Activated CD4-positive, CD25-positive, alpha-beta regulatory T cell treated with anti-CD3 and anti-CD28 coated beads, Interleukin-2, amount 50 U/mL, for 16 hours (primary cell): ENCODE measurements around the gene ALDH1A2.
"Not testable (repeated sequence)": the region's sequence is repeated elsewhere in the genome, so short reads cannot be mapped to it uniquely, and the experiment has no call there.

Experiments
- DNase-seq: peaks from one replicate; pipeline ENCODE4 v3.0.0-alpha.2; 2020; ENCODE audit warnings: low read depth, low spot score

The ALDH1A2 gene

GRCh38 chr15:57999699-58000098 lies 65.8 kb downstream of the ALDH1A2 start:
- DNase-seq: not testable (repeated sequence)

GRCh38 chr15:57996561-57996960 lies 69.0 kb downstream of the ALDH1A2 start:
- DNase-seq: no peak

GRCh38 chr15:57994221-57995049 lies 71.1 kb downstream of the ALDH1A2 start:
- no peak for DNase-seq

GRCh38 chr15:57993409-57994145 lies 71.9 kb downstream of the ALDH1A2 start:
- no peak for DNase-seq

DNA sequence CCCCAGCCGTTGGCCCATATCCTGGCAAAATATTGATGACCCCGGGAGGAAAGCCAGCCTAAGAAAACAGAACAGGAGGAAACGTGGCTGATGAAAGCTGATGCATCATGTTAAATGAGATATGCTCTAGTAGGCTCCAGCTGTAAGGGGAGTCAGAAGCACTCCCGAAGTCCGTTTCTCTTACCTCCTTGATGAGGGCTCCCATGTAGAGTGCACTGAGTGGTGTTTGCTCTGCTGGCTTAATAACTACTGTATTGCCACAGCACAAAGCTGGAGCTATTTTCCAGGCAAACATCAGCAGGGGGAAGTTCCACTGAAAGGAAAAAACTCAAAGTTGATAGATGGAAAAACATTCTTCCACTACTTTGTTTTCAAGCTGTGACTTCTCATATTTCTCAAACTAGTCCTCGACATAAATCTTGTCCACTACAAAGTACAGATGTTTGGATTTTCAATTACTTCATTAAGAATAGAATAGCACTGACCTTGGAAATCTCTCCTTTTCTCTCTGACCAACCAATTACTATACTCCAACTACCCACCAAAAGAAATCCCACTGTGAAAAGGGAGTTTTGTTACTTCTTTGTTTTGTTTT lies 72.7 kb downstream of the ALDH1A2 start:
- DNase-seq: no peak

- no peak for DNase-seq
Measured at GRCh38 chr15:57973534-57973933, 92.0 kb downstream of the ALDH1A2 start.

GRCh38 chr15:57972864-57973263 lies 92.6 kb downstream of the ALDH1A2 start:
- no peak for DNase-seq

DNA sequence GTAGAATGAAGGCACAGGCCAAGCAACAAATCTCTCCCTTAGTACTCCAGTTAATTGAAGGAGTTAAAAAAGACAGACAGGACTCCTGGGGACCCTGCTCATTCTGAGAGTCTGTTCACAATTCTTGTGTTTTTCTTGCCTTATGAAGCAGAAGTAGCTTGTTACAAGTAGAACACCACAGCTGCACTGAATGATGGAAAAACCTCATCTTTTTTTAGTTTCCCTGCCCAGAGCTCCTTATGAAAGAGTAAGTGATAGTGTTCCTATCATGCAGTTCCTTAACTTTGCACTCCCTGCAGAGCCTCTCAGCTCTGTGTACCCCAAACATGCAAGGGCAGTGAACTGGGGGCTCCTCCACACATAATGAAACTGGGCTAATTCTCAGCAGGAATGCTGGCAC lies 95.5 kb downstream of the ALDH1A2 start:
- no peak for DNase-seq

GRCh38 chr15:57969355-57969754 lies 96.2 kb downstream of the ALDH1A2 start:
- no peak for DNase-seq

- DNase-seq: no peak
Measured at GRCh38 chr15:57962887-57963286, 102.6 kb downstream of the ALDH1A2 start.

DNA sequence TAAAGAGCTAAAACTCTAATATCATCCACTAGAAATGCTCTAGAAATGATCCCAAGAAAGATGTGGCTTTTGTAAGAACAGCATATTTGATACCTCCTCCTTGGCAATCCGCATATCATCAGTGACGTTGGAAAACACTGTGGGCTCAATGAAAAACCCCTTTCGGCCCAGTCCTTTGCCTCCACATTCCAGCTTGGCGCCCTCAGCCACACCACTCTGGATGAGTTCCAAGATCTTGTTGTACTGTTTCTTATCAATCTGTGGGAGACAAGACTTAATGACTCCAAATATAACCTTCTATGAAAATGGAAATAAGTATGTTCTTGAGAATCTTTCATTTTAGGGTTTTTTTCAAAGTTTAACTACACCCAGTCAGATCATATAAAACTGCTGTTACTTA lies 103.6 kb downstream of the ALDH1A2 start:
- DNase-seq: no peak

DNA sequence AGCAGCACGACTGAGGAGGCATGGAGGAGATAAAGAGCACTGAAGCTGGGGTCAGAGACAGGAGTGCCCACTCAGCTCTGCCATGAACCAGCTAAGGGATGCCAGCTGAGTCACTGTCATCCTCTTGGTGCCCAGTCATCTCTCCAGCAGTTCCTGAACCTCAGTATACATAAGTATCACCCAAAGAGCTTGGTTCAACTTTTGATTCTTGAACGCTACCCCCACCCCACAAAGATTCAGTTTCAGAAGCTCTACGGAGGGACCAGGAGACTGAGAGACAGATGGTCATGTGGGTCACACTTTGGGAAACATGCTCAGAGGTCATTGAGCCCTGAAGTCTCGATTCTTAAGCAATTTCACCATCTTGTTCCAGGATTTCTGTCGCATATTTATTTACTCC lies 108.4 kb downstream of the ALDH1A2 start:
- no peak for DNase-seq

DNA sequence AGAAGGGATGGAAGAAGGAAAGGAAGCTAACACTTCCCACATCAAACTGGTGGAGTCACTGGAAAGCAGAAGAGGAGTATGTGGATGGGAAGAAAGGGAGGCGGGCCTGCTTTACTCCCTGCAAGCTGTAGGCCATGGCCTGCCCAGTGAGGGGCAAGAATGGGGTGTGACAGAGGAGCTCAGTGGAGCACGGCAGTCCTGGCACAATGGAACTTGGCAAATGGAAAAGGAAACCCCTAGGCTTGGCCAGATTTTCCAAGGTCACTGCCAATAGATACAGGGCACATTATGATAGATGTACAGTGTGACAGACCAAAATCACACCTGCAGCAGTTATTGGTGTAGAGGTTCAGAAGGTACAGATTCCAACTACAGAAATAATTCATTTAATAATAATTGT lies 111.6 kb downstream of the ALDH1A2 start:
- no peak for DNase-seq

- DNase-seq: no peak
Measured at GRCh38 chr15:57951328-57951932, 114.1 kb downstream of the ALDH1A2 start.

GRCh38 chr15:57950381-57950946 lies 115.0 kb downstream of the ALDH1A2 start:
- DNase-seq: no peak

DNA sequence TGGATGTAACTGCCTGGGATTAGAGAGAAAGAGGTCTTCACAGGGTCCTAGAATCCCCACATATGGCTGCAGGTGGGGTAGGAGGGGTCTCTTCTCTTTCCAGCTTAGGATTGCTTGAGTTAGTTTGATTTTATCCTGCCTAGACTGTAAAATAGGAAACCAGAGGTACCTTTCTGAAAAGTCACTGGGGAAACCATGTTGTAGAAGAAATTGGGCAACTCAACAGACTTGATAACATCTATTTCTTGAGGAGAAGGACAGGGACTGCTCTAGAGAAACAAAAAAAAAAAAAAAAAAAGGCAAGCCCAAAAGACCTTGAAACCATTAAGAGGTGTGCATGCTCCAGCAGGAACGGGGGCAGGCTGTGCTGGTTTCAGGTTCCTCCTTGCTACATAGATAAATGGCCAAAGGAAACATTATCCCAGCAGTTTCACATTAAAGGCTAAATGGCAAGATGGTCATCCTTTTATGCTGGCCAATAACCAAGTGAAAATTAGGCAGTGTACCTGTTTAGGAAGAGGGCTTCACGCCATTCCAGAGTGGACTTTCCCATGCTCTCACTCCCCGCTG lies 116.1 kb downstream of the ALDH1A2 start:
- DNase-seq: no peak

DNA sequence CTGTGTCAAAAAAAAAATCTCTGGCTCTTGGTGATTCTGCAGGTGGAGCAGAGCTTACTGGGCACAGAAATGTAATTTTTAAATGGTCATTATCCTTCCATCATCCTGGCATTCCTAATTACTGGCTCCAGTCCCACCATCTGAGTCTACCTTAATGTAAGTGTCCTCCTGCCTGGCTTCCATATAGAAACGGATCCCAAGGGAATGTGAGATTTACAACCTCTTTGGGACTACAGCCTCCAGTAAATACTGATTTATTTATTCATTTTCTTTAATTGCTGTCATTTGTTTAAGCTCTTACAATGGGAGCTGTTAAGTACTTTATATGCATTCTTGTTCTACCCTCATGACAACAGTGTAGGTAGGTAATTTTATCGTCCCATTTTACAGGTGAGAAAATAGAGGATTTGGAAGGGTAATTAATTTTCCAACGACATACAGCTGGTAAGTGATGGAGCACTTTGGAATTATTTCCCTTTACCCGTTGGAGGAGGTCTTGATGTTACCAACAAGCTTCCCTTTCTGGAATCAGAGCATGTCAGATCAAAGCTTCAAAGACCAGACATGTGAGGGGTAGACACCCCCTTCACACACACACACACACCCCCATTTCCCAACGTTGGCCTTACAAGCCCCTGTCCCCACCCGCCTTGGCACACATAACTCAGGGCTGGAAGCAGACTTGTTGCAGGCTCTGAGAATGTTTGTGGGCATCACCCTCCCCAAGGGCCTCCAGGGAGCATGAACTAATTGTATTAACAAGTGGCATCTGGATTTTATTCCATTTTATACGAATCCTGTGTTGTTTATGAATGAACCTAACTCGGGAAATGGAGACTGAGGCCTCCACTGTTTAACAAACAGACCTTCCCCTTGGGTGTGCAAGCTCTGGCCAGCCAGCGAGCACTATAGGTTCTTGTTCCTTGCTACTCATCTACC lies 116.9 kb downstream of the ALDH1A2 start:
- DNase-seq: no peak

- DNase-seq: no peak
Measured at GRCh38 chr15:57947781-57948180, 117.7 kb downstream of the ALDH1A2 start.

DNA sequence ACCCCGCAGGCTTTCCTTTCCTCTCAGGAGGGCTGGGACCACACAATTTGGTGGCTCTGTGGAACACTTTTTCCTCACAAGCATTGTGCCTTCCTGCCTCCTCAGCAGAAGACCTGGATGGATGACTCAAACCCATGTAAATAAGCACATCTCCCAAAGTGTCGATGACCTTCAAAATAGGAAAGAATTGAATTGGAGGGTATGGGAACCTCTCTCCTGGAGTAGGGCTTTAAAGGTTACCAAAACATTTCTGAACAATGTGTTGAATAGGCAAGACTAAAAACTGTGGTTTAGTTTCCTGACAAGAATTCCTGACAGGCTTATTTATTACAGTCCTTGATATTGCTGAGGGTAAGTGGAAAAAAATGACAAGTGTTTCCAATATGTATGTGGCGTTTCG lies 118.2 kb downstream of the ALDH1A2 start:
- no peak for DNase-seq

- no peak for DNase-seq
Measured at GRCh38 chr15:57946491-57947048, 118.9 kb downstream of the ALDH1A2 start.
